Activated T-helper 1 cell treated with Interleukin-2 at 50 U/mL for 16 hours (primary cell): Measurements from ENCODE around the gene SIGLEC7.
A peak's percentile ranks its signal among the peaks of the same experiment; 100 is the strongest.
"Not testable (repeated sequence)": the region's sequence is repeated elsewhere in the genome, so short reads cannot be mapped to it uniquely, and the experiment has no call there.

ENCODE experiments used
- DNase-seq: peaks from one replicate; pipeline ENCODE4 v3.0.0-alpha.2; 2020; ENCODE audit warnings: low read depth

Gene SIGLEC7

DNA sequence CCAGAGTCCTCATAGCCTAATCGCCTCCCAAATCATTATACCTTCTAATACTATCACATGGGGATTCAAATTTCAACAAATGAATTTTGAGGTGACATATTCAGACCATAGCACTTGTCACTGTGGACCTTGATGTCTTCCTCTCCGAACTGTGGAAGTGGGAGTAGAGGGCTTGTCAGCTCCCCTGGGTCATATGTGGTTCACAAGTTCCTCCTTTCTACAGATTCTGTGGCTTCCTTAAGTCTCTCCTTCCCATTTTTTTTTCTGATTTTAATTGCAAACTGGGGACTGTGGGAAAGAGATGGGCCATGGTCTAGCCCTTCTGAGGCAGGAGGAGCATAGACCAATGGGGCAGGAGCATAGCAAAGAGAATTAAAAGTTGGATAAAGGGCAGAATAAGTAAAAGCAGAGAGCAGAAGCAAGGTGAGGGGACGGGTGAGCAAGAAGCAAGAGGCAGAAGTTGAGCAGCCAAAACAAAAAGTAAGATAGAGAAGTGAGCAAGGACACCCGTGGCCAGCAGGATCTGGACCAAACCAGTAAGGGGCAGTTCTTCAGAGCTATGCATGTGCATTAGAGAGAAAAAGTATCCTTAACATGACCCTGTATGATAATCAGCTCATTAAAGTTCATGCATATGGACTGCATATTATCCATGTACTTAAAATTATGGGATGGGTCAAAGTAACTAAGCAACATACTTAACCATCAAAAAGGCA is 2.6 kb upstream of the SIGLEC7 start:
- no peak for DNase-seq

- DNase-seq, result no peak
Measured at GRCh38 chr19:51140441-51140840, 1.7 kb upstream of the SIGLEC7 start.

- DNase-seq, result no peak
Measured at GRCh38 chr19:51141181-51141580, 920 bp upstream of the SIGLEC7 start.

GRCh38 chr19:51142809-51143475 is 841 bp downstream of the SIGLEC7 start:
- not testable (repeated sequence) for DNase-seq

DNA sequence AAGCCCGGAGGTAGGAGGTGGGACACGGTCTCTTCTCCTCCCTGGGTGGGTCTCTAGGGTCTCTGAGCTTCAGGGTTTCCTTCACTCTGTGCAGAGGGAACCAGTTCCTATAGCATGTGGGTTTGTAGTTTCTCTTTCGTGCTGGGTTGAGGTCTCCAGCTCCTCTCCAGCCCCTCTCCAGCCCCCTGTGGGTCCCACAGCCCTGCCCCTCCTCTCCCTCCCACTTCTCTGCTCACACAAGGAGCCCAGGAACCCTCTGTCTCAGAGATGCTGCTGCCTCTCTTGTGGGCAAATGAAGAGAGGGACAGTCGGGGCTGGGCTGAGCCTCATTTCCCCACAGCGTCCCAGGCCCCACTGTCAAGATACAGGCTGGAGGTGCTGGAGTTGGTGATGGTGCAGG is 1.4 kb downstream of the SIGLEC7 start:
- no peak for DNase-seq

- DNase-seq, result no peak
Measured at GRCh38 chr19:51144482-51145045, 2.5 kb downstream of the SIGLEC7 start.

DNA sequence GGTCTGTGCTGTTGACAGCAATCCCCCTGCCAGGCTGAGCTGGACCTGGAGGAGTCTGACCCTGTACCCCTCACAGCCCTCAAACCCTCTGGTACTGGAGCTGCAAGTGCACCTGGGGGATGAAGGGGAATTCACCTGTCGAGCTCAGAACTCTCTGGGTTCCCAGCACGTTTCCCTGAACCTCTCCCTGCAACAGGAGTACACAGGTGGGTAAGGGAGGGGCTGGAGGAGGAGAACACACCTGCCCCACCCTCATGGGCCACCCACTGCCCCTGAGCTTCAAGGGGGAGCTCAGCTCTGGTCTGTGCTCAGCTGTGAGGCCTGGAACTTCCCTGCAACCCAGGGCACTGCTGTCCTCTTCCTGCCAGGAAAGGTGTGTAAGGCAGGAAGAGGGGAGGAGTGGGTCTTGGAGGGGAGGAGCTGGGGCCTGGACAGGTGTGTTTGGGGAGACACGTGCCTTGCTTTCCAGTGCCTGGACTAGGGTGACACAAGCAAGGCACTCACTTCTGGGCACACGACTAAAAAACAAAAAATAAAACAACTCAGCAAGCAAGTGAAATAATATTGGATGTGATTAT is 3.9 kb downstream of the SIGLEC7 start:
- DNase-seq, result no peak

- no peak for DNase-seq
Measured at GRCh38 chr19:51146751-51147150, 4.7 kb downstream of the SIGLEC7 start.

- no peak for DNase-seq
Measured at GRCh38 chr19:51147663-51148062, 5.6 kb downstream of the SIGLEC7 start.

GRCh38 chr19:51148580-51148979 is 6.5 kb downstream of the SIGLEC7 start:
- DNase-seq, result no peak

DNA sequence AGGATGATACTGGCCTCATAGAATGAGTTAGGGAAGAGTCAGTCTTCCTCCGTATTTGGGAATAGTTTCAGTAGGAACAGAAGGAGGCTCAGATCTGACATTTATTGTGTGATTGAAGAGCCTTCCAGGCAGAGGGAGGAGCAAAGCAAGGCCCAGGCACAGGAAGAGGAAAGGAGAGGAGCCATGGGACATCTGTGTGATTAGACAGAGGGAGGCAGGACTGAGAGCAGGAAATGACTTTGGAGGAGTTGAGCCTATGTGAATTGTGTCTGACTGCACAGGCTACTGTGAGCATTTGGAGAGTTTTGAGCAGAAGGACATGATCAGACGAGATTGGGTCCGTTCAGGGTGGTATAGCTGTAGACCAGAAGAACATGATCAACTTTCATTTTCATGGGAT is 8.5 kb downstream of the SIGLEC7 start:
- DNase-seq, result no peak

DNA sequence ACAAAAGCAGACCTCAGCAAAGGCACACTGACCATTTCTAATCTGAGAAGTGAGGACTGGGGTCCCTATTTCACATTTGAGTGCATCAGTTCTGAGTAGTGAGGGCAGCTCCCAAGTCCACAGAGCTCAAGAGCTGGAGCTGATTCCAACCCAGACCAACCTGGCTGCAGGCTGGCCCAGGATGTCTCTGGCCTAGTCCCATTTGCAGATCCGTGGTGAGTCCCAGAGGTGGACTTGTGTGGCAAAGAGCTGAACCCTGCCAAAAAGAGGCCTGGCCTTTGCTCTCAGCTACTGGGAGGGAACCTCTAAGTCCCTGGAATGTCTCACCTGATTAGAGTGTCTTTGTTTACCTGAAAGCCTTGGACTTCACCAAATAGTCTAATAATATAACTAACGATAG is 14.6 kb downstream of the SIGLEC7 start:
- DNase-seq, result no peak

- no peak for DNase-seq
Measured at GRCh38 chr19:51157265-51157664, 15.2 kb downstream of the SIGLEC7 start.

- DNase-seq, result peak; percentile 47
Measured at GRCh38 chr19:51158474-51159129, 16.5 kb downstream of the SIGLEC7 start.

- no peak for DNase-seq
Measured at GRCh38 chr19:51159656-51160055, 17.6 kb downstream of the SIGLEC7 start.

DNA sequence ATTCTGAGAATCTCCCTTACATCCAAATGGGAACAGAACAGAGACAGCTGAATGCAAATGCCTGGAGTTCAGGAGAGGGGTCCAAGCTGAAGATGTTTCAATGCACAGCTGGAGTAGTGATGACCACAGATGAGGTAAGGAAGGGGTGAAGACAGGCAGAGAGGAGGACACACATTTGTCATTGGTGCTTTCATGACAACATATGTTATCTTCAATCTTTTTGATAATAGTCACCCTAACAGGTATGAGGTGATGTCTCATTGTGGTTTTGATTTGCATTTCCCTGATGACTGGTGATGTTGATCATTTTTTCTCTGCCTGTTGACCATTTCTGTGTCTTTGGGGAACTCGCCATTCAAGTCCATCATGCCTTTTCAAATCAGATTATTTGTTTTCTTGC is 19.2 kb downstream of the SIGLEC7 start:
- DNase-seq, result no peak

DNA sequence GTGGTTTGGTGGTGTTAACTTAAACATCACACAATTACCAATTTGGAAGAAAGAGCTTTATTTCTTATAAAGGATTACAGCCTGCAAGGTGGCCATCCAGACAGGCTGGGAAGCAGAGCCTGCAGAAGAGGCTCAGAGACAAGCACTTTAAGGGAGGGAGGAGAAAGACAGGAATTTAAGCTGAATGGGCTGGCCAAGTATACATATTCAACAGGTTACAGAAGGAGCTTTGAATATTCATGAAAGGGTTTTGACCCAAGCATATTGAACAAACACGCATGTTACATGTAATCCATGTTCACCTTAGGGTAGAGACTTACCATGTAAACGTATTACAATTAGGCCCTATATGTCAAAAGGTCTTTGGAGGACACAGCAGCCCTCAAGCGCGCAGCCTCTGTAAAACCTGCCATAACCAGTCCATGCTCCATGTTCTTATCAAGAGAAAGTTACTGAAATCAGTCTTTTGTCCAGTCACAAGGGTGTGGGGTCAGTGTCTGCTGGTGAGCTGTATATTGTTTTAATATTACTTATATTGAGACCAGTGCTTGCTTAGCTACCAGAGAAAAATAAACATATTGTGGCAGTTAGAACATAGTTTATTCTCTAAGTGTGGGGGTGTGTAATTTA is 19.9 kb downstream of the SIGLEC7 start:
- DNase-seq, result no peak

GRCh38 chr19:51163257-51163656 is 21.2 kb downstream of the SIGLEC7 start:
- DNase-seq, result no peak

GRCh38 chr19:51164215-51164614 is 22.1 kb downstream of the SIGLEC7 start:
- no peak for DNase-seq

GRCh38 chr19:51166846-51167490 is 24.9 kb downstream of the SIGLEC7 start:
- DNase-seq, result no peak

GRCh38 chr19:51168564-51169282 is 26.6 kb downstream of the SIGLEC7 start:
- no peak for DNase-seq
